Measurements from ENCODE around the gene ADGRG7.

DNA sequence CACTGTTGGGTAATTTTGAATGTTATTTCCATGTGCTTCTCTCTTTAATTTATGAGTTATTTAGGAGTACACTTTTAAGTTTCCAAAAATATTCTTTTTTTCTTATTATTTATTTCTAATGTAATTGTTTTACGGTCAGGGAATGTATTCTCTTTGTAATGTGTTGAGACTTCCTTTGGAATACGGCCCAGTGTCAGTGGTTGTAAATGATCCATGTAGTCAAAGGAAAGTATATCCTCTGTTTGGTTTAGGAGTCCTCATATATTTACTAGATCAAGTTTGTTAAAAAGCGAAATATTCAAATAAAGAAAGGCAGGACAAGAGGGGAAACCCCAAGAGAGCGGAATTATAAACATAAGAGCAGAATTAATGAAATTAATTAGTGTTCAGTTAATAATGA lies 49.0 kb upstream of the ADGRG7 start:
- TF ChIP-seq, protein P1, sequence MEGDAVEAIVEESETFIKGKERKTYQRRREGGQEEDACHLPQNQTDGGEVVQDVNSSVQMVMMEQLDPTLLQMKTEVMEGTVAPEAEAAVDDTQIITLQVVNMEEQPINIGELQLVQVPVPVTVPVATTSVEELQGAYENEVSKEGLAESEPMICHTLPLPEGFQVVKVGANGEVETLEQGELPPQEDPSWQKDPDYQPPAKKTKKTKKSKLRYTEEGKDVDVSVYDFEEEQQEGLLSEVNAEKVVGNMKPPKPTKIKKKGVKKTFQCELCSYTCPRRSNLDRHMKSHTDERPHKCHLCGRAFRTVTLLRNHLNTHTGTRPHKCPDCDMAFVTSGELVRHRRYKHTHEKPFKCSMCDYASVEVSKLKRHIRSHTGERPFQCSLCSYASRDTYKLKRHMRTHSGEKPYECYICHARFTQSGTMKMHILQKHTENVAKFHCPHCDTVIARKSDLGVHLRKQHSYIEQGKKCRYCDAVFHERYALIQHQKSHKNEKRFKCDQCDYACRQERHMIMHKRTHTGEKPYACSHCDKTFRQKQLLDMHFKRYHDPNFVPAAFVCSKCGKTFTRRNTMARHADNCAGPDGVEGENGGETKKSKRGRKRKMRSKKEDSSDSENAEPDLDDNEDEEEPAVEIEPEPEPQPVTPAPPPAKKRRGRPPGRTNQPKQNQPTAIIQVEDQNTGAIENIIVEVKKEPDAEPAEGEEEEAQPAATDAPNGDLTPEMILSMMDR (IDR thresholded peaks at IDR 0.05 in 2 of 3, conservative IDR thresholded peaks at IDR 0.05 in 1 of 3; ENCODE audit: insufficient read depth in 2 of 3, low read depth in 1 of 3, low read length in 3 of 3): no peak
- no peak for TF ChIP-seq TAF15 (IDR thresholded peaks at IDR 0.05; ENCODE audit: low read depth, low read length)
- TF ChIP-seq, protein P2, sequence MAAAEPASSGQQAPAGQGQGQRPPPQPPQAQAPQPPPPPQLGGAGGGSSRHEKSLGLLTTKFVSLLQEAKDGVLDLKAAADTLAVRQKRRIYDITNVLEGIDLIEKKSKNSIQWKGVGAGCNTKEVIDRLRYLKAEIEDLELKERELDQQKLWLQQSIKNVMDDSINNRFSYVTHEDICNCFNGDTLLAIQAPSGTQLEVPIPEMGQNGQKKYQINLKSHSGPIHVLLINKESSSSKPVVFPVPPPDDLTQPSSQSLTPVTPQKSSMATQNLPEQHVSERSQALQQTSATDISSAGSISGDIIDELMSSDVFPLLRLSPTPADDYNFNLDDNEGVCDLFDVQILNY (CRISPR knock-in tag; IDR thresholded peaks at IDR 0.05): no peak
- no peak for TF ChIP-seq NR1H2 (CRISPR knock-in tag; IDR thresholded peaks at IDR 0.05)
- TF ChIP-seq XRCC5 (IDR thresholded peaks at IDR 0.05; ENCODE audit: low read depth, low read length): no peak
- no peak for TF ChIP-seq ETV6 (IDR thresholded peaks at IDR 0.05; ENCODE audit: borderline replicate concordance in 1 of 2, low read depth in 2 of 2, low read length in 1 of 2)
- no peak for TF ChIP-seq ETV6 (CRISPR knock-in tag; IDR thresholded peaks at IDR 0.05; ENCODE audit: borderline replicate concordance)
- no peak for TF ChIP-seq EP300 (IDR thresholded peaks at IDR 0.05; ENCODE audit: low read length)
- no peak for TF ChIP-seq CCAR2 (IDR thresholded peaks at IDR 0.05; ENCODE audit: low read depth, low read length)
- TF ChIP-seq, protein P3, sequence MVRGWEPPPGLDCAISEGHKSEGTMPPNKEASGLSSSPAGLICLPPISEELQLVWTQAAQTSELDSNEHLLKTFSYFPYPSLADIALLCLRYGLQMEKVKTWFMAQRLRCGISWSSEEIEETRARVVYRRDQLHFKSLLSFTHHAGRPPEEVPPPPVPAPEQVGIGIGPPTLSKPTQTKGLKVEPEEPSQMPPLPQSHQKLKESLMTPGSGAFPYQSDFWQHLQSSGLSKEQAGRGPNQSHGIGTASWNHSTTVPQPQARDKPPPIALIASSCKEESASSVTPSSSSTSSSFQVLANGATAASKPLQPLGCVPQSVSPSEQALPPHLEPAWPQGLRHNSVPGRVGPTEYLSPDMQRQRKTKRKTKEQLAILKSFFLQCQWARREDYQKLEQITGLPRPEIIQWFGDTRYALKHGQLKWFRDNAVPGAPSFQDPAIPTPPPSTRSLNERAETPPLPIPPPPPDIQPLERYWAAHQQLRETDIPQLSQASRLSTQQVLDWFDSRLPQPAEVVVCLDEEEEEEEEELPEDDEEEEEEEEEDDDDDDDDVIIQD (CRISPR knock-in tag; IDR thresholded peaks at IDR 0.05): no peak
